ENCODE data around the gene DOCK4. TPM values are rescaled to one million over a fixed set of nuclear protein-coding genes. Genes with fewer than 3 reads are reported as not detected.
"Not testable (repeated sequence)": the region's sequence is repeated elsewhere in the genome, so short reads cannot be mapped to it uniquely, and the experiment has no call there.

The DOCK4 gene
- total RNA-seq, 1 donor from 2014 or later = 29.7 TPM

DNA sequence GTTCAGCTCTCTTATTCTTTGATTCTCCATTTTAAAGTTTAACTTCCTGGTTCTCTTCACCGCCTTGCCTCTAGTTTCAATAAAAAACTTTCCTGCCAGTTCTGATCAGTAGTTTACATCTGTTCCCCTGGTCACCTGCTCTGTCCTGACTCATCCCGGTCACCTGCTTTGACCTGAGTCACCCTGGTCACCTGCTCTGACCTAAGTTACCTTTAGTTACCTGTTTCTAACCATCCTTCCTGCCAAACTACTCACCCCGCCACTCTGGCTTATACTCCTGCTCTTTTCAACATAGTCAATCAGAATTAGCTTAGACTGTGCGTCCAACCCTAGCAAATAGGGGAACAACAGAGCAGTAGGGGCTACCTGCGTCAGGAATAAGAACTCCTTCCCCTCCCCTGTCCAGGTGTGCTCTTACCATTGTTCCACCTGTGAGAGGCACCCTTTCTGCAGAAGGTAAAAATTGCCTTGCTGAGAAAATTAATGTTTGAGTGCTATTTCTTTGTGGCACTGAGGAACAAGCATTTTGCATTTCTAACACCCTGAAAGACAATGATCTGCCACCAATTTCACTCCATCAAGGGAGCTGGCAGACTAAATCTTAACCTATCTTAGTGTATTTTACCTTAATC is 263.6 kb downstream of the DOCK4 start:
- no peak for DNase-seq

DNA sequence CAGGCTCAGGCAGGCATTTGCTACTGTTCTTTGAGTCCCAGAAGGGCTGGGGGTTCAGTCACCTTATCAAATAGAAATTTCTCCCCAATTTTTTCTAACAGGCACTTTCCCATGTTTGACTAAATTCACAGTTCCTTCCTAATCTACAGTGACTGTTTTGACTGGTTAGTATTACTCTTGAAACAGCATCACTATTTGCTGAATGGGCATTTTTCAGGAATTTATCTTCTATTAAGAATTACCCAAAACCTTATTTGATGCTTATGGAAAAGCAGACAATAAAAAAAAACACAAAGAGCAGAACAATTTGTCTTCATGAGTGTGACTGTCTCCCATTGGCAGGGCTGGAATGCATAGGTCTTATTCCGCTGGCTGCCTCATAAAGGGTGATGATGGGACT is 269.0 kb downstream of the DOCK4 start:
- no peak for DNase-seq

DNA sequence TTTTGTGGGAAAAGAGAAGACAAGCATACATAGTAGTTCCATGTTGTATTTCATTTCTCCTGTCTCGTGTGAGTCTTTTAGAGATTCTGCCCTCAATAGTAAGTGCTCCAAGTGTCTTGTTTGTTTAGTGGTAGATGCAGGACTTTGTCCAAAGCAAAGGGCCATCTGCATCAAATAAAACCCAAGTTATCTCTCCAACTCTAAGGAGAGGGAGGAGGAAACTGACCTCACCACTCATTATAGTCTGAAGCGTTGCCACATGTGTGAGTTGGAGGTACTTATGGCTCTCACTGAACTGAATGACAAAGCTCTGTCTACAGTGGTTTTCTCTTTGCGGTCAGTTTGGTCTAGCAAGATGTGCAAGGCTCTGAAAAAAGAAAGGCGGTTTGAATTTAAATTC is 272.6 kb downstream of the DOCK4 start:
- DNase-seq = peak; percentile 36

DNA sequence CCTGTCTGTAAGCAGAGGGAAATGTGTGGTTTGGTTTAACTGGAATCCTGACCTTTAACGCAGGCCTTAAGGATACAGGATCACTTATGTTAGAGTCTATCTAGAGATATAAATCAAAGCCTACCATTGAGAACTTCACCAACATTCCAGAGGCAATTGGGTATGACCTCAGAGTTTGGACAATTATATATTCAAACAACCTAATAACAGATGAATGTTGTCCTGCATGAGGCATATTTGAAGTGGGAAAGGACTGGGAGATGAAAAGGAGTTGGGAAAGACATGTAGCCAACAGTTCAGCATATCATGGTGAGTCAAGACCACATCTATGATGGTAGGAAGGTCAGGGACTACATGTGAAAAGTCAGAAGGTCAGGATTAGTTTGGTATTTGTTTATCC is 274.2 kb downstream of the DOCK4 start:
- no peak for DNase-seq

DNA sequence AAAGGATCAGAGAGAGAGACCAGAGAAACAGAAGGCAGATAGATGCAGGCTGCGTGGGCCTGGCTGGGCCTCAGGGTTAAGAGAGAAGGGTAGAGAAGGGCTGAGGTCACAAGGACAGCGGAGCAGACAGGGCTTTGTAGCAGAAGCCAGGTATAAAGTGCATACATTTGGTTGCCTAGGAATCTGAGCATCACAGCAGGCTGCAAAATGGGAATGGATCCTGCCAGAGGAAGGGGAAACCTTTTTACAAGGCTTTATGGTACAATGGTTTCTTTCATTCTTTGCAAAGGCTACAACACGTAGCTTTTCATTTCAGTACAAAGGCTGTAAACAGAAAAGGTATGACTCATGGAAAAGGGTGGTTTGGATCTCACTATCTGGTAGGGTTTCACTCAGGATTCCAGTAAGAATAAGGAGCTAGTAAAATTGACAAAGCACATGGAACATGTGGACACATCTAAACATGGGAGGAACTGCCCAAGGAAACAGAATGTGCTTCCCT is 275.1 kb downstream of the DOCK4 start:
- no peak for DNase-seq

DNA sequence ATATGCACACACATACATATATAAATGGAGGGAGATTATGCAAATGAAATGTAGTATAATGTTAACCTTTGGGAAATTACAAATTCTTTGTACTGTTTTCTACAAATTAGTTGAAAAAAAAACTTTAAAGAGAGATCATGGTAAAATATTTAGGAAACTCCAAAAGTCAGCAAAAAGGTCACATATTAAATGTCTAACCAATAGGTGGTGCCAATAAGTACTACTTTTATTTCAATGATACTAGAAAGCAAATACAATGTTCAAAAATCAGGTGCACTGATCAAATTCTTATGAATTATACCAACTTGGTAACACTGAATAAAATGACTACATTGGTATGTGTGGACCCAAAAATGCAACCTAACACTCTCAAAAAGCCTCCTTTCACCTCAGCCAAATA is 276.9 kb downstream of the DOCK4 start:
- no peak for DNase-seq

DNA sequence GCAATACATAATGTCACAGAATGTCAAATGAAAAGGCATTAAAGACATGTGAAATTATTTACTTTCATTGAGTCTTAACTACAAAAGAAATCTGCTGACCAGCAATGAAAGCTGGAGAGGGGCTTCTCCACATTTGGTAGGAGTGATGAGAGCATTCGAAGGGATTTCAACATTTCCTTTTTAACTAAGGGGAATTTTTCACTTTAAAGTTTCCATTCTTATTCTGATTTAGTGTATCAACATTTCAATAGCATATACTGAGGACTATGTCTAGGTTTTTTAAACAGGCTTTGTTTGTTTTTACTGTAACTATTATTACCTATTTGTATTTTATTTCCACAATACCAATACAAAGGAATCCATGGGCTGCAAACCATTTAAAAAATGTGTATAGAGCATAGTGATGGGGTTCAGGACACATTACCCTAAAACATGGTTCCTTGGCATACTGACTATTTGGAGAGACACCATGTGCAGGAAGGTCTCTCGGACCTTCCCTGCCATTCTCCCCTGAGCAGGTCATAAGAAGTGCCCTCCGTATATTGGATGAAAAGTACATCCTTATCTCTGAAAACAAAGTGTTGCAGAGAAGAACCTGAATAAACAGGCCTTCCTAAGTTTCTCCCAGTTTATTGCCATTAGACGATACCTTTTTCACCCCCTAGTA is 278.7 kb downstream of the DOCK4 start:
- DNase-seq = no peak

DNA sequence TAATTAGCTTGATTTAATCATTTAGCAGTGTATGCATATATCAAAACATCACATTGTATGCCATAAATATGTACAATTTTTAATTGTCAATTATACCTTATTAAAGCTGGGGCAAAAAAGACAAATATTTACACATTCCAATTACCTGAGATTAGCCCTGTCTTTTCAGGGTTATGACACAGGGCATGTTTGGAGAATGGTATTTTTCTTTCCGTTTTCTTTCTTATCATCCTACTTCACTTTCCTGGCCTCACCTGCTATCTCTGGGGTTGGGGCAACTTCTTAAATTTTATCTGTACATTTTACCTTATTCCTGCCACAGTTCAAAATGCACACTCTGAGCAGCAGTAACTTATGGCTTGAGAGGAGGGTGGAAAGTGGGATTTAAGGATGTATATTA is 285.9 kb downstream of the DOCK4 start:
- no peak for DNase-seq

DNA sequence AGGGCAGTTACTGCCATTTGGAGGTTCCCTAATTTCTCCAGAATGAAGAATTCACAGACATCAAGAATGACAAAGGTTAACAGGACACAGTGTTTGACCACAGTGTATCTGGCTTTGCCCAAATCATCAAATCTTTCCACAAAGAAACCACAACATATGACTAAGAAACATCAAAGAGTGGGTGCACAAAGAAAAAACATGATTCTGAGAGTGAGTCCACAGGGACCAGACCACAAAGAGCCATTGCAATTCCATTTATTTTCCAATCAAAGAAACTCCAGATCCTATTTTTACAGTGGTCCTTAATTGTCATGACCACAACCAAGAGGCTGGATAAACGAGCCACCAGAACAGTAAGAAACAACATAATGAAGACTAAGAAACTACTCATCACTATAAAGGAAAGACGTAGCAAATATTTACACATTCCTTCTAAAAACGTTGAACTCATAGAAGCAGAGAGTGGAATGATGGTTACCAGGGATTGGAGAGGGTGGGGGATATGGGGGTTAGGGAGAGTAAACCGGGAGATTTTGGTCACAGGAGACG is 286.5 kb downstream of the DOCK4 start:
- DNase-seq = no peak

DNA sequence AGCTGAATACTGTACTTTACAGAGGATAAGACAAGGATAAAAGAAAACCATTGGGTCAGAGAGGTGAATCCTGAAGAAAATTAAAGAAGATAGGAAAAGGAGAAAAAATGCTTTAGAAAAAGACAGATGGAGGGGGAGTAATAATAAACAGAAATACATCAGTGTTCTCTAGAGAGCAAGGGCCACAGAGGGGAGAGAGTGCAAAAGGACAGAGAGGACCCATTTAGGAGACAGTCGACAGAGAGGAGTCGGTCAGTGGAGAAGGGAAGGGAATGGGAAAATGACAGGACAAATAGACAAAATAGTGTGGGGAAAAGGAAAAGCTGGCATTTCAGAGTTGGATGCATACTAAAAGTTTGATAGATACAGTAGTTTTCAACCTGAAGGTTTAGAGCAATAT is 287.0 kb downstream of the DOCK4 start:
- DNase-seq = no peak

DNA sequence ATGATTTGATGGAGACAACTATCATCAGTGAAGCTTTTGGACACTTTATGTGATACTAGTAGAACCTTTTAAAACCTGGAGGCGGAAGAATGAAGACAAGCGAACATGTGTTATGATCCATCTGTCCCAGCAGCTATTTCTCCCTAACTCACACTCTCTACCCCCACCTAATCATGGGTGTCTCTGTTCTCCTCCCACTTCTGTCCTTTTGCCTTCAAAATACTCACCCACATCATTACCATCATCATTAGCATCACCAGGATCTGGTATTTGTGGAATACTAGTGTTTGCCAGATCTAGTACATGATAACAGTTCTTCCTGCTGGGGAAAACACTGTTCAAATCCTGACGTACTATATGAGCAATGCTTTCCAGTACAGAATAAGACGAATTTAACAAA is 287.7 kb downstream of the DOCK4 start:
- DNase-seq = no peak

DNA sequence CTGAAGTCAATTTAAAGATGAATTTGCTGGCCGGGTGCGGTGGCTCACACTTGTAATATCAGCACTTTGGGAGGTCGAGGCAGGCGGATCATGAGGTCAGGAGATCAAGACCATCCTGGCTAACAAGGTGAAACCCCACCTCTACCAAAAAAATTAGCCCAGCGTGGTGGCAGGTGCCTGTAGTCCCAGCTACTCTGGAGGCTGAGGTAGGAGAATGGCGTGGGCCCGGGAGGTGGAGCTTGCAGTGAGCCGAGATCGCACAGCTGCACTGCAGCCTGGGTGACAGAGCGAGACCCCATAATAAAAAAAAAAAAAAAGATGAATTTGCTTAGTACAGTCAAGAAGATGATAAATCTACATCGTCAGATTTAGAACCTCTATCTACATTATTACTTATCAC is 288.8 kb downstream of the DOCK4 start:
- not testable (repeated sequence) for DNase-seq

DNA sequence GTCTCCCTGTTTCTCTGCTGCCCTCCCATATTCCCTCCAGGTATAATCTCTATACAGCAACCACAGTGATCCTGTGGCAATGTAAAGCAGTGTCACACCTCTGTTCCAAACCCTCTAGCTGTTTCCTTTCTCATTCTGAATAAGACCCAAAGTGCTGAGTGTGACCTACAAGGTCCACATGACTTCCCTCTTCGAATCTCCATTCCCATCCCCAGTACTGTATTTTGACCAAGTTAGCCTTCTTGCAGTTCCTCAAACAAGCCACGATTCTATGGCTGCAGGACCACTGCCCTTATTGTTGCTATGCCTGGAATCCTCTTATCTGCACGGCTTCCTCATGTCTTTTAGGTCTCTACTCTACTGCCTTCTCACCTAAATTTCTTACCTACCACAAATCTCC is 291.9 kb downstream of the DOCK4 start:
- DNase-seq = no peak

DNA sequence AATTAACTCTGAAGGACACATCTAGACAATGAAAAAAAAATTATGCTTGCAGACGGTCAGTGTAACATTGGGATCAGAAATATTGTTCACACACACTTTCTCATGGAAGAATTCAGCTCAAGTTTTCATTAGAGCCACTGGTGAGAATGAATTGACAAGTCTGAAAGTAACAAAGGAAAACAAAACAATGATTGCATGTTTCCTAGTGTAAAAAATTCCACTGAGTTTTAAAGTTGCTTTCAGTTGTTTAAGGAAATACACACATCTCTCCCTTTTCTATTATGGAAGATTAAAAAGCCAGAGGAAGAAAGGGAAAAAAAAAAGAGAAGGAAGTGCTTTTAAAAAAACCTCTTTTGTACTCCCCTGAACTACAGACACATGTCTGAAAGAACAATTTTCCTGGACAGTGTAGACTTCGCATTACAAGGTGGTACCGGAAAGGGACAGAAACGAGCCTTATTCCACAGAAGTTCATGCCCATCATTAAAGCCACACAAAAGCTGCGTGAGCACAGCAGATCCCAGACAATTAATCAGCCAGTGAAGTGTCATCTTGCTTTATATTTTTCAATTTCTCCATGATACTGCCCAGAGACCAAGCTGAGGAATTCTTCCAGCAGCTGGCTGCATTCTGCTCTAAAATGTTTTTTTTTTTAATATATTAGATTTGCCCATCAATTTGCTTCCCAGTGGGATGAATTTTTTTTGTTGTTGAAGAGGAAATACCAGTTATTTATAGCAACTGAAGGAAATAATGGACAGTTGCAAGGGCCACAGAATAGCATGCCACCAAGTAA is 294.8 kb downstream of the DOCK4 start:
- DNase-seq = no peak

DNA sequence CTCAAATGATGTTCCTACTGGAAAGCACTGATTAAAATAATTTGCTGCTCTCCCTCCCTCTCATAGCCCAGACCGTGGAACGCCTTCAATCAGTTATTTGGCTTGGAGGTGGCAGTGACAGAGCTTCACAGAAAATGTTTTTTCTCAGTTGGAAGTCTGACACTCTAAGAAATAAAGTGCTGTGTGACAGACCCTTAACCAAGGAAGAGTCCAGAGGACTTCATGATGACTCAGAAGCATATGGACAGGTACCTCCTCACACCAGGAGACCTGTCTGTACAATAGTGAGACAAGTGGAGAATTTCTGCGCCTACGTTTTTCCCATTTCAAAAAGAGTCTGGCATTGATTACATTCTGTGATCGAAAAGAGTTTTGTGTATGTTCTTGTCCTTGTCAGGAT is 295.5 kb downstream of the DOCK4 start:
- DNase-seq = no peak

DNA sequence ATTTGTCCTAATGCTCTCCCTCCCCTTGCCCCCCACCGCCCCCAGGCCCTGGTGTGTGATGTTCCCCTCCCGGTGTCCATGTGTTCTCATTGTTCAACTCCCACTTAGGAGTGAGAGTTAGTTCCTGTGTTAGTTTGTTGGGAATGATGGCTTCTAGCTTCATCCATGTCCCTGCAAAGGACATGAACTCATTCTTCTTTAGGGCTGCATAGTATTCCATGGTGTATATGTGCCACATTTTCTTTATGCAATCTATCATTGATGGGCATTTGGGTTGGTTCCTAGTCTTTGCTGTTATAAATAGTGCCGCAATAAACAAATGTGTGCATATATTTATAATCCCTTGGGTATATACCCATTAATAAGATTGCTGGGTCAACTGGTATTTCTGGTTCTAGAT is 297.5 kb downstream of the DOCK4 start:
- not testable (repeated sequence) for DNase-seq

DNA sequence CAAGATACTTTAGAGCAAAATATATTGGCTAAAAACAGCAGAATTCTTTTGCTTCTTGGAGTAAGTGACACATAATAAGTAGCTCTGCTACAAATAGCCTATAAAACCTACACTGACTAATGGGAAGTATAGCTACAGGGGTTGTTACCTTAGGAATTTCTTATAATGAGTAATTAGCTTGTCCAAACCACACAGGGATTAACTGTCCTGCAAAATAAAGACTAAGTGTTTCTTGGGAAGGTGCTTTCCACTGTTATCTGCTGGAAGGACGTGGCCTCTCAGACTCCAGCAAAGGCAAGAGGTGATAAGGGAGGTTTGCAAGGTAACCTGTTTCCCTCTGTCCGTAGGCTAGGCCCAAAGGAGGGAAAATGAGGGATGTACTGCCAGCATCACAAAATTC is 302.4 kb downstream of the DOCK4 start:
- no peak for DNase-seq

DNA sequence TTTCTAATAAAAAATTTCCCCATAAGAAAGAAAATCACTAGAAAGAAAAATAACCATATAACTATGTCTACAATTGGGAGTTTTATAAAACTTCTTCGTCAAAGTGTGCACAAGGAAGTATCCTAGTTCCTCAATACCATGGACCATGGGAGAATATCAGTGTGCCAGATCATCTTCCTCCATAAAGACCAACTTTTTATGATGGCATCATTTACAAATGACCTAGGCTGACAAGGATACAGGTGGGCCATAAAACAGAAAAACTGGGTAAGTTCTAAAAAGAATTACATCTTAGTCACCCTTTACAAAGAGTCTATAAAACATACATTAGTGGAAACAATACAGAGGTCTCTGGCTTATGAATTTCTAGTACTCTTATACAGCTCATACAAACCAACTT is 303.2 kb downstream of the DOCK4 start:
- no peak for DNase-seq

DNA sequence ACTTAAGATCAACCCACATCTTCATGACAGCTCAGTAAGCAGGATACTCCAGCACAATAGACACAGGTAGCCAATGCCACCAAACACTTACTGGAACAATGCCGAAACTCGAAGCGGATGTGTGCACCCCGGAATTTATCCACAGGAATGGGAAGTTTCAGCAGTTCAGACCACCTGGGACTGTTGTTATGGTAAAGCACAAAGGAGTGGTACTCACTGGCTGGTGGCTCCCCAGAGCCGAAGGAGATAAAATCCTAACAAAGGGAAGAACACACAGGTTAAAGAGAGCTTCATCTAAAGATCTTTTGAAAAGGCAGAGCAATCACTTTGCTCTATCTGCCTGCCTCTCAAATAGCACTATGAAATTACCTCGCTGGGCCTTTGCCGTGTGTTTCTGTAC is 305.9 kb downstream of the DOCK4 start:
- DNase-seq = no peak

DNA sequence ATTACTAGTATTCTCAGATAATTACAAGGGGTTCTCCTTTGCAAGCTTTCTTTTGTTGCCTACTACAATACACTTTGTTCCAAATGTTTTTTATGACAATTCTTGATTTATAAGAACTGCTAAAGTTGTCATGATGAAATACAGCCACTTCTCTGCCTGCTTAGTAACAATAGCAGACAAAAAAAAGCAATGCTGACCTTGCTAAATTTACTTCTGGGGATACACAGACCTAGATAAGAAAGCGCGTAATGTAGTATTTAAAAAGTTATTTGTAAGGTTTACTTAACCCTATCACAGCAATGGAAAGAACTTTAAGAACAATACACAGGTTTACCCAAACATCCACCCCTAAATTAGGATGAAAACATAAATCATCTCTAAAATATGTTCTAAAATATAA is 311.1 kb downstream of the DOCK4 start:
- no peak for DNase-seq

DNA sequence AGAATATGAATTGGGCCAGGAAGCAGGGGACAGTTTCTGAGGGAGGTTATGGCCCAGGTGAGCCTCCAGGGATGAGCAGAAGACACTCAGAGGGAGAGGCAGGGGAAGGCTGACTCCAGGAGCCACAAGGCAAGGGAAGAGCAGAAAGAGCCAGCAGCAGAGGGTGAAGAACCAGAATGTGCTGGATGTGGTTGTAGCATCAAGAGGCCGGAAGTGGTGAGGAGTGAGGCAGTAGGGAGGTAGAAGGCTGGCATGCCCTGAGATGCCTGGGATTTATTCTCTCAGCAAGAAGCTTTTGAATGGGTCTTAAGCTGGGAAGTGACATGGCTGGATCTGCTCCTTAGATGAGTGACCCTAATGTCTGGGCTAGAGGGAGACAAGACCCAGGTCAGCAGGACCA is 311.7 kb downstream of the DOCK4 start:
- no peak for DNase-seq

DNA sequence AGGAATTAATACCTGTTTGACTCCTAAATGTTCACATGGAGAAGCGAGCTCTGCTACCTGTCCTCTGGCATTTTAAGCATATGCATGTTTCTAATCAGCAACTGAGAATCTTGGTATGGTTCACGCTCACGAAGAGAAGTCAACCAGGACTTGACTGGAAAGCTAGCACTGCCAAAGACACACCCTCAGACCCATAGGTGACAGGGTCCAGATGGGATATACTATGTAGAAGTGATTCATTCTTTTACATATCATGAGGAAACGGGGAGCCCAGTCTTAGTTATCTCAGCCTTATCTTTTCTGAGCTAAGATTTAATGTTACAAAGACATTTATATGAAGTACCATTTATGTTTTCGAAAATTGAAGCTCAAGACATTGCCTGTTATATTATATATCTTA is 313.0 kb downstream of the DOCK4 start:
- DNase-seq = no peak

DNA sequence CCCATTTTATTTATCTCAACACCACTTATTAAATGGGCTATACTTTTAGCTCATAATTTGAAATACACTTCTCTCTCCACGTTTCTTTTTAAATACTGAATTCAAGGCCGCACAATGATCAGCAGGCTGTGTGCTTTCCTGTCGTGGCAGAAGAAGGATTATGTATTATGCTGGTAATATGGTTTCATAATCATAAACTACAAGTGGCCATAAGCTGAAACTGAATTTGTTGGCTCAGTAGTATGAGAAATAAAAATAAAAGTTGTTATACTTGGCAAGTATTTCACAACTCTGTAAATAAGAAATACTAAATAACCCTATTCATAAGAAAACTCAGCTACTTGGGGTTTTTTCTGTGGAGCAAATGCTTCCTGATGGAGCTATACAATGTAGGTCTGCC is 313.6 kb downstream of the DOCK4 start:
- DNase-seq = no peak
